ENCODE results near the gene RAB3GAP1.

RAB3GAP1 gene

DNA sequence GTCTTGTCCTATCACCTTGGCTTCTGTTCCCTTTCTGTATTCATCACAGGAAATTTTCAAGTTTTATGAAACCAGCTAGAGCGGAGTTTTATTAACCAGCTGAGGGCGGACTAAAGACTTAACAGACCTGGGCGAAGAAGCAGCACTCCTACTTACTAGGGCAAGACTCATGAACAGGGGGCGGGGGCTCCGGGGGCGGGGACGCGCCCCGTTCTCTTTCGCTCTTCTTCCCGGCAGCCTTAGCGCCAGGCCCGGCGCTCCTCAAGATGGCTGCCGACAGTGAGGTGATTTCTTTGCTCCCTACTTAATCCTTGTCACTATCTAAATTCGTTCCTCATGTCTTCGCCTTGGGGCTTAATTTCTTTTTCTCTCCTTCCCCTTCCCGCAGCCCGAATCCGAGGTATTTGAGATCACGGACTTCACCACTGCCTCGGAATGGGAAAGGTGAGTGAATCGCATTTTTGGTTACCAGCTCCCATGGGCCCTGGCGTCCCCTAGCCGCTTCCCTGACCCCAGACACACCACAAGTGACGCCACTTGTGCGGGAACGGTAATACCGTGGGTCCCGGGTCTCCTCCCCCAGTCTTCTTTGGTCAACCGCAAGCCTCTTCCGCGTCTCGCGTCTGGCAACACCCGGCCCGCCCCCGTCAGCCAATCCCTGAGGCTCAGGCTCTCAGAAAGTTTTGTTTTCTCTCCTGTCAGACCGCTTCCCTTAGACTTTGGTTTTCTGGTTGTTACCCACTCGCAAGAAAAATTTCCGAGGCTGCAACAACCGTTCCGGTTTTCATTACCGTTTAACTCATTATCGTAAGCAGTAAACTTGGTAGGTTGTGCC, at the start of gene RAB3GAP1:
TSS of gene RAB3GAP1 (plus strand) at position 251 of the 835 bp plus-strand sequence. CDS start at position 267, 16 bp downstream.
- peak; percentile 92 for DNase-seq (ENCODE audit: low read depth)
- TF ChIP-seq, protein P1, sequence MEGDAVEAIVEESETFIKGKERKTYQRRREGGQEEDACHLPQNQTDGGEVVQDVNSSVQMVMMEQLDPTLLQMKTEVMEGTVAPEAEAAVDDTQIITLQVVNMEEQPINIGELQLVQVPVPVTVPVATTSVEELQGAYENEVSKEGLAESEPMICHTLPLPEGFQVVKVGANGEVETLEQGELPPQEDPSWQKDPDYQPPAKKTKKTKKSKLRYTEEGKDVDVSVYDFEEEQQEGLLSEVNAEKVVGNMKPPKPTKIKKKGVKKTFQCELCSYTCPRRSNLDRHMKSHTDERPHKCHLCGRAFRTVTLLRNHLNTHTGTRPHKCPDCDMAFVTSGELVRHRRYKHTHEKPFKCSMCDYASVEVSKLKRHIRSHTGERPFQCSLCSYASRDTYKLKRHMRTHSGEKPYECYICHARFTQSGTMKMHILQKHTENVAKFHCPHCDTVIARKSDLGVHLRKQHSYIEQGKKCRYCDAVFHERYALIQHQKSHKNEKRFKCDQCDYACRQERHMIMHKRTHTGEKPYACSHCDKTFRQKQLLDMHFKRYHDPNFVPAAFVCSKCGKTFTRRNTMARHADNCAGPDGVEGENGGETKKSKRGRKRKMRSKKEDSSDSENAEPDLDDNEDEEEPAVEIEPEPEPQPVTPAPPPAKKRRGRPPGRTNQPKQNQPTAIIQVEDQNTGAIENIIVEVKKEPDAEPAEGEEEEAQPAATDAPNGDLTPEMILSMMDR (IDR thresholded peaks at IDR 0.05; ENCODE audit: insufficient read depth, low read depth, low read length, missing control alignments): no peak
- peak within 1 kb of the TSS; percentile 99 for H3K4me3 ChIP-seq (ENCODE audit: low read length)

- no peak for DNase-seq (ENCODE audit: low read depth)
- no peak overlapping the region for H3K4me3 ChIP-seq (ENCODE audit: low read length)
- TF ChIP-seq, protein P1 (IDR thresholded peaks at IDR 0.05; ENCODE audit: insufficient read depth, low read depth, low read length, missing control alignments): no peak
Observed at GRCh38 chr2:135002836-135003235, 49.3 kb upstream of the RAB3GAP1 start.

DNA sequence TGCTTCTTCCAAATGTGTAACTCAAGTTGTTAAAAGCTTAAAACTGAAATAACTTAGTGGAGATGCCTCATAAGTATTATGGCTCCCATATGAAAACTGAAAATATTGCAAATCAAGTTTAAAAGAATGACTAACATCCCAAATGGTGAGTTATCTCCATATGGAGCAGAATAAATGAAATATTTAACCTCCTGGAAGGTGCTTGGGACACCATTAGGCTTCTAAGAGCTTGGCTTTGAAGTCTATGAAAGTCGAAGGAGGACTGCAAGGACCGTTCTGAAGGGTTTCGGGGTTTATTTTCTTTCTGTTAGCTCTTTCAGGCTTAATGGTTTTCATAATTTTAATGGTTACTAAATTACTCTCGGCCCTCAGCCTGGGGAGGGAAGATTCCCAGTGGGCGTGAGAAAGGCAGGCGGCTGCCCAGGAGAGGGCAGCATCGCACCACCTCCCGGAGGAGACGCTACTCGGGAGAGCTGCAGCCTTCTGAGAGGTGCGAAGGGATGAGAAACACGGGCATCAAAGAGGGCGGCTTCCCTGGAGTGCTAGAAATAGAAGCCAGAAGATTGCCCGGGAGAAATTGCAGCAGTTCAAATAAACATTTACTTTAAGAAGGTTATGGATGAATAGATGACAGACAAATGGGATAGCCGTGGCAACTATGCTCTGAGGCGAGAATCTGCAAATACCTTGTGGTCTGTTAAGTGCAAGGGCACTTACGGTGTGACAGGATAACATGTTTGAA, 47.9 kb upstream of the RAB3GAP1 start:
- TF ChIP-seq, protein P1 (IDR thresholded peaks at IDR 0.05; ENCODE audit: insufficient read depth, low read depth, low read length, missing control alignments): peak; percentile 96
- H3K4me3 ChIP-seq (ENCODE audit: low read length): no peak overlapping the region
- DNase-seq (ENCODE audit: low read depth): peak; percentile 76

DNA sequence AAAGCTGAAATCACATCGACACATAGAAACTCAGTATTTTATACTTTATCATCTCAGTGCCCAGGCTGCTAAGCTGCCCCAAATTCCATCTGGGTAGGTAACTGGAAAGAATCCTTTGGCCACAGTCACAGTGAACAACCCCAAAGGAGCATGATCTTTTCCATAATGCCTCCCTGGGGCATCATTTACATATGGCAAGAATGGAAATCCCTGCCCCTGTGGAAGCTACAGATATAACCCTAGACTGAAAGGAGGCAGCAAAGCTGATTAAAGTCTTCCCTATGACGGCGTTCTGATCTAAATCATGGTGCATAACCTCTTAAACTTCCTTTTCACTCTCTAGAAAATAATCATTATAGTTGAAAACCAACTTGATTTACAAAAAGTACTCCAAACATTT, 46.3 kb upstream of the RAB3GAP1 start:
- DNase-seq (ENCODE audit: low read depth): no peak
- TF ChIP-seq, protein P1 (IDR thresholded peaks at IDR 0.05; ENCODE audit: insufficient read depth, low read depth, low read length, missing control alignments): no peak
- H3K4me3 ChIP-seq (ENCODE audit: low read length): no peak overlapping the region

DNA sequence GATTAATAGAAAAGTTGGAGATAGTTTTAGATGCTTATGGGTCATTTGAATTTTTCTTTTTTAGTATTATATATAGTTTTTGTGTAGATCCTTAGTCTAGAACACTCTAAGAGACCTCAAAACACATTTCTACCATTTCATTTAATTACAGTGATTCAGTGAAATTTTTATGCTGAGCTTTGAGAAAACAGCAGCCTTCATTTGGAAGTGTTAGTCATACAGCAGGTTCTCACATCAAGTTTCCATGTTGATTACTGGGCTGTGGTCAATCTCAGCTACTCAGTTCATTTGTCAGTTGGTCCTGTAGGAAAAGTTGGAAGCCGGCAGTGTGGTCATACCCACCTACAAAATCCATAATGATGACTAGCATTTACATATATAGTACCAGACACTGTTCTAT, 42.8 kb upstream of the RAB3GAP1 start:
- no peak overlapping the region for H3K4me3 ChIP-seq (ENCODE audit: low read length)
- TF ChIP-seq, protein P1 (IDR thresholded peaks at IDR 0.05; ENCODE audit: insufficient read depth, low read depth, low read length, missing control alignments): no peak
- no peak for DNase-seq (ENCODE audit: low read depth)

DNA sequence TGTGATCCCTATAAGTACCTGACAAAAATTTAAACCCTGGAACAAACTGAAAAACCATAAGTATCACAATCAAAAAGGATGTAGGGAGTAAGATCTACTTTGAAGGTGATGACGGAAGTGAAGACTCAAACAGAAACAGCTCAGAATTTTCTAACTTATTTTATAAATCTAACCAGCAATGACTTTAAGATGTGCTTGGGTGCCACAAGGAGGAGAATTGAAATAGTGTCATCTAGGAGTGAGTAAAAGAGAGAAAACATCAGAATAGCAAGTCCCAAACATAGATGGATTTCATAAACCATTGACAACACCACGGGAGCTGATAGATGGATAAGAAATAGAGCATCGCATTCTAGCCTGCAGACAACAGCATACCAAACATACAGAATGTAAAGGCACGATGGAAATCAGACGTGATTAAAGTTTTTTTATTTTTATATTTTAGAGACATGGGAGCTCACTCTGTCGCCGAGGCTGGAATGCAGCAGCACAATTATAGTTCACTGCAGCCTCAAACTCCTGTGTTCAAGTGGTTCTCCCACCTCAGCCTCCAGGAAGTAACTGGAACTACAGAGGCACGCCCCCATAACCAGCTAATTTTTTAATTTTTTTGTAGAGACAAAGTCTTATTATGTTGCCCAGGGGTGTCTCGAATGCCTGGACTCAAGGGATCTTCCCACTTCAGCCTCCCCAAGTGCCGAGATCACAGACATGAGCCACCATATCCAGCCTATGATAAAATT, 41.7 kb upstream of the RAB3GAP1 start:
- no peak overlapping the region for H3K4me3 ChIP-seq (ENCODE audit: low read length)
- TF ChIP-seq, protein P1 (IDR thresholded peaks at IDR 0.05; ENCODE audit: insufficient read depth, low read depth, low read length, missing control alignments): no peak
- DNase-seq (ENCODE audit: low read depth): no peak

All from epithelial cell of esophagus (primary cell).